T-helper 2 cell treated with Interferon-gamma antibody and Interleukin-4, amounts not matched to agents 5 μg/mL and 100 μg/mL, for 36 hours (primary cell): ENCODE results near the gene DIDO1.
"Not testable (repeated sequence)": the region's sequence is repeated elsewhere in the genome, so short reads cannot be mapped to it uniquely, and the experiment has no call there.

Source experiments
- DNase-seq: peaks from one replicate; pipeline ENCODE4 v3.0.0; 2021; ENCODE audit warnings: low spot score
- H3K27ac Mint-ChIP-seq: one replicate; pipeline ENCODE4 v1.8.0; 2021; ENCODE audit warnings: mild to moderate bottlenecking, mixed read lengths
- H3K27me3 Mint-ChIP-seq: one replicate; pipeline ENCODE4 v1.8.0; 2021; ENCODE audit warnings: low read depth, mixed read lengths
- H3K36me3 Mint-ChIP-seq: one replicate; pipeline ENCODE4 v1.8.0; 2021; ENCODE audit warnings: low read depth, mixed read lengths
- H3K4me1 Mint-ChIP-seq: one replicate; pipeline ENCODE4 v1.8.0; 2021; ENCODE audit warnings: low read depth, mixed read lengths
- H3K4me3 Mint-ChIP-seq: one replicate; pipeline ENCODE4 v1.8.0; 2022; ENCODE audit warnings: mild to moderate bottlenecking, moderate library complexity, mixed read lengths
- H3K9me3 Mint-ChIP-seq: one replicate; pipeline ENCODE4 v1.8.0; 2021; ENCODE audit warnings: mixed read lengths

Gene DIDO1

GRCh38 chr20:62876902-62877816 lies 49.1 kb downstream of the DIDO1 start:
- no peak for DNase-seq
- no peaks in the 10 kb centered on the region for H3K9me3 Mint-ChIP-seq
- peaks cover 17% of the 10 kb centered on the region for H3K4me1 Mint-ChIP-seq
- no peaks in the 10 kb centered on the region for H3K27me3 Mint-ChIP-seq
- no peak overlapping the region for H3K27ac Mint-ChIP-seq
- H3K36me3 Mint-ChIP-seq, result peaks cover 9% of the 10 kb centered on the region
- no peak overlapping the region for H3K4me3 Mint-ChIP-seq

DNA sequence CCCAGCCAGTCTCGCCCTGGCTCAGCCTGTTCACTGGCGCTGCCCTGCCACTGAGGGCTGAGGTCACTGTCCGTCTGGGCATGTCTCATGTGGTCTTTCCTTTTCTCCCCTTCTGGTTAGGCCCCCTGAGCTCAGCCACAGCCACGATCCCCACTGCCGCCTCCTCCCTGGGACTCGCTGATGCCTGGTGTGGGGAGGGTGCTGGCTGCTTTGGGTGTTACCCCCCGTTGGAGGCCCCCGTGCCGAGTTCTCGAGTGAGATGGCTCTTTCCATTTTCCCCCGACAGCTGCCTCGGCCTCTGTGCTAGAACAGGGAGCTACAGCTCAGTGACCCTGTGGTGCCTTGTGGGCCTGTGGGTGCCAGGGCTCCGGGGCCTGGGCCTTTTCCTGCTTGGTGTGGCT lies 49.8 kb downstream of the DIDO1 start:
- Mint-ChIP-seq H3K27me3 (no peaks in the 10 kb centered on the region), H3K4me1 (peaks cover 17% of the 10 kb centered on the region), H3K27ac (no peak overlapping the region), H3K9me3 (no peaks in the 10 kb centered on the region), H3K36me3 (peaks cover 2% of the 10 kb centered on the region), H3K4me3 (no peak overlapping the region)
- DNase-seq, result no peak

DNA sequence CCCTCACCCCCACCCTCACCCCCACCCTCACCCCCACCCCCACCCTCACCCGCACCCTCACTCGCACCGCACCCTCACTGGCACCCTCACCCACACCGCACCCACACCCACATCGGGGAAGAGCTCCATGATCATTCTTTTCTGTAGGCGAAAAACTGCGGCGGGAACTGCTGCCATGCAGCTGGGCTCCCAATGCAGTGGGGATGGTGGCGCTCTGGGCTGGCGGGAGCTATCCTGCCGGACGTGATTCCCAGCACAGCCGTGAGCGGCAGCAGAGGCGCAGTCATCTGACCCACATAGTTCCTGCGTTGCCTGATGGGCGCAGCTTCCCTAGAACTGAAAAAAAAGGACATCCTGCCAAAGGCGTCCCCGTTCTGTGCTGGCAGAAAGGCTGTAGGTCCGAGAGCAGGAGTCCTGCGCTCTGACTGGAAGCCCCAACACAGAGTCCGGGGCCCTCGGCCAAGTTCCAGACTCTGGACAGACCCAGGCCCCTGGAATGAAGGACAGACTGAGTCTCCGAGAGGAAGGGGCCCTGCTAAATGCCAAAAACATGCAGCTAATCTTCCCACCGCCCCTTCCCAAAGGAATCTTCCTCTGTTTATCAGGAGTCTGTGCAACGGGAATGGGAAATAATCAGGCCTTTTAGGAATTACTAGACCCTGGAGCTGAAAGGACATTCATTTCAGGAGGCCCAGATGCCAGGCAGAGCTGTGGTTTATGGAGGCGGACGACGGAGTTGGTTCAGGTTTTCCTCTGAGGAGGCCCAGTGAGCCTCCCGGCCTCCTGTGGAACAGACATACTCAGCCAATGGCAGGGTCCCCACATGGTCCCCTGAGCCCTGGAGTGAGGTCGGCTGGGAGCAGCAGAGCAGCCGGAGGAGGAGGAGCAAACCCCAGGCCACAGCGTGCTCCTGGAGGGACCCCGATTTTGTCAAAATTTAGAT lies 50.6 kb downstream of the DIDO1 start:
- DNase-seq, result no peak
- no peaks in the 10 kb centered on the region for H3K36me3 Mint-ChIP-seq
- H3K27ac Mint-ChIP-seq, result peak overlapping the region; percentile 52
- peaks cover 17% of the 10 kb centered on the region for H3K4me1 Mint-ChIP-seq
- no peaks in the 10 kb centered on the region for H3K9me3 Mint-ChIP-seq
- H3K4me3 Mint-ChIP-seq, result no peak overlapping the region
- no peaks in the 10 kb centered on the region for H3K27me3 Mint-ChIP-seq

DNA sequence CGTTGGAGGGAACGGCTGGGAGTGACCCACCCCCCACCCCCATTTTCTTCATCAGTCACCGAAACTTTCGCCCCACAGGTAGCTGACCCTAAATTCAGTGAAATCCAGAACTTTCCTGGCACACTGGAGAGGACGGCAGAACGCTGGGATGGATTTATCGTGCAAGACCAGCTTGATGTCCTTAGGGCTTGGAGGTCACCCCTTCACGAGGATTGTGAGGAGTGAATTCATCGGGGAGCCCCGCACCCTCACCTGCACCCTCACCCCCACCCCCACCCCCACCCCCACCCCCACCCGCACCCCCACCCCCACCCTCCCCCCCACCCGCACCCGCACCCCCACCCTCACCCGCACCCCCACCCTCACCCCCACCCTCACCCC lies 51.4 kb downstream of the DIDO1 start:
- no peak for DNase-seq
- Mint-ChIP-seq H3K27me3 (no peaks in the 10 kb centered on the region), H3K9me3 (no peaks in the 10 kb centered on the region), H3K4me1 (peaks cover 17% of the 10 kb centered on the region), H3K27ac (no peak overlapping the region), H3K4me3 (no peak overlapping the region), H3K36me3 (no peaks in the 10 kb centered on the region)

- peak; percentile 52 for DNase-seq
- H3K27ac Mint-ChIP-seq, H3K36me3 Mint-ChIP-seq, H3K27me3 Mint-ChIP-seq, H3K9me3 Mint-ChIP-seq: not testable (repeated sequence)
- Mint-ChIP-seq H3K4me3 (peak overlapping the region; percentile 18), H3K4me1 (peaks cover 17% of the 10 kb centered on the region)
These were observed 52.6 kb downstream of the DIDO1 start for GRCh38 chr20:62873681-62874031.

GRCh38 chr20:62873280-62873679 lies 53.0 kb downstream of the DIDO1 start:
- H3K9me3 Mint-ChIP-seq, result no peaks in the 10 kb centered on the region
- H3K4me3 Mint-ChIP-seq, result peak overlapping the region; percentile 18
- peaks cover 17% of the 10 kb centered on the region for H3K4me1 Mint-ChIP-seq
- no peak for DNase-seq
- peaks cover 5% of the 10 kb centered on the region for H3K27me3 Mint-ChIP-seq
- no peaks in the 10 kb centered on the region for H3K36me3 Mint-ChIP-seq
- H3K27ac Mint-ChIP-seq, result no peak overlapping the region

GRCh38 chr20:62872862-62873261 lies 53.4 kb downstream of the DIDO1 start:
- Mint-ChIP-seq H3K4me3 (no peak overlapping the region), H3K27ac (no peak overlapping the region), H3K27me3 (peaks cover 5% of the 10 kb centered on the region), H3K9me3 (no peaks in the 10 kb centered on the region), H3K36me3 (no peaks in the 10 kb centered on the region), H3K4me1 (peaks cover 17% of the 10 kb centered on the region)
- DNase-seq, result no peak

- H3K9me3 Mint-ChIP-seq, result no peaks in the 10 kb centered on the region
- no peak overlapping the region for H3K4me3 Mint-ChIP-seq
- peaks cover 7% of the 10 kb centered on the region for H3K27me3 Mint-ChIP-seq
- DNase-seq, result no peak
- H3K36me3 Mint-ChIP-seq, result no peaks in the 10 kb centered on the region
- peaks cover 17% of the 10 kb centered on the region for H3K4me1 Mint-ChIP-seq
- no peak overlapping the region for H3K27ac Mint-ChIP-seq
These were observed 54.0 kb downstream of the DIDO1 start for GRCh38 chr20:62872184-62872847.

DNA sequence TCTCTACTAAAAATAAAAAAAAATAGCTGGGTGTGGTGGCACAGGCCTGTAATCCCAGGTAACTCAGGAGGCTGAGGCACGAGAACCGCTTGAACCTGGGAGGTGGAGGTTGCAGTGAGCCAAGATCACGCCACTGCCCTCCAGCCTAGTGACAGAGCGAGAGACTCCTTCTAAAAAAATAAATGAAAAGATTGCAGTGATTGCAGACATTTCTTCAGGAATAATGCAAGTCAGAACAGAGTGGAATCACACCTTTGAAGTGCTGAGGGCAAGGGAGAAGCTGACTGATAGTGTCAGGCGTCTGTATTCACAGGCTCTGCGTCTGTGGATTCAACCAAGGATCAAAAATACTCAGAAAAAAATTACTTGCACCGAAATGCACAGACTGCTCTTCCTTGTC lies 62.1 kb downstream of the DIDO1 start:
- peaks cover 4% of the 10 kb centered on the region for H3K4me1 Mint-ChIP-seq
- H3K27ac Mint-ChIP-seq, result no peak overlapping the region
- peaks cover 6% of the 10 kb centered on the region for H3K36me3 Mint-ChIP-seq
- no peak for DNase-seq
- H3K9me3 Mint-ChIP-seq, result no peaks in the 10 kb centered on the region
- no peak overlapping the region for H3K4me3 Mint-ChIP-seq
- peaks cover 26% of the 10 kb centered on the region for H3K27me3 Mint-ChIP-seq

DNA sequence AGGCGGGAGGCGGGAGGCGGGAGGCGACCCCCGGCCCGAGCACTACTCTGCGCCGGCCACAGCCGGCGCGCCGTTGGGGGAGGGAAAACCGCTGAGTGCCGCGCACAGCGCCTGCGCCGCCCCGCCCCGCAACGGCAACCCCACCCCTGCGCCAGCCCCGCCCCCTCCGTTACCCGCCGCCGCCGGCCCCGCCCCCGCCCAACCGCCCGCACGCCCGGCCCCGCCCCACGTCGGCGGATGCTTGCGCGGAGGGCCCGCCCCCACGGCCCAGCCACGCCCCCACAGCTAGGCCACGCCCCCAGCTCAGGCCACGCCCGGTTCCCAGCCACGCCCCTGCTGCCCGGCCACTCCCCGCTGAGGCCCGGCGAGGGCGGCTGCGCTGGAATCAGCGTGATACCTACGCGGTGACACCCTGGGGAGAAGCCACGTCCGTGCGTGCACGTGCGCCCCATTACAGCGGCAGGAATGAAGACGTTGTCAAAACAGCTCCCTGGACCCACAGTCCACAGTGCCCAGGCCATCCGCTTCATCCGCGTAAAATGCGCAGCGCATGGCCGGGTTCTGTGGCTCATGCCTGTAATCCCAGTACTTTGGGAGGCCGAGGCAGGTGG lies 64.5 kb downstream of the DIDO1 start, which contains the start of gene TCFL5:
TCFL5 (minus strand) TSS at position 97 of the 611 bp plus-strand sequence. CDS start 152 bp downstream, outside the sequence.
- H3K36me3 Mint-ChIP-seq, result peaks cover 7% of the 10 kb centered on the region

GRCh38 chr20:62860924-62861691 lies 65.2 kb downstream of the DIDO1 start:
- peak; percentile 24 for DNase-seq
- Mint-ChIP-seq H3K27ac (no peak overlapping the region), H3K27me3 (peaks cover 22% of the 10 kb centered on the region), H3K4me1 (peaks cover 4% of the 10 kb centered on the region), H3K9me3 (no peaks in the 10 kb centered on the region), H3K4me3 (no peak overlapping the region), H3K36me3 (peaks cover 7% of the 10 kb centered on the region)

More for the DNA sequence above, 64.5 kb downstream of the DIDO1 start, which contains the start of gene TCFL5:
- H3K4me1 Mint-ChIP-seq, result peaks cover 4% of the 10 kb centered on the region
- H3K27ac Mint-ChIP-seq, result peak within 1 kb of the TSS; percentile 43
- peak within 1 kb of the TSS; percentile 69 for H3K4me3 Mint-ChIP-seq
- DNase-seq, result peak; percentile 92
- H3K9me3 Mint-ChIP-seq, result no peaks in the 10 kb centered on the region
- peaks cover 22% of the 10 kb centered on the region for H3K27me3 Mint-ChIP-seq

- no peak for DNase-seq
- Mint-ChIP-seq H3K27ac (no peak overlapping the region), H3K36me3 (peaks cover 7% of the 10 kb centered on the region), H3K9me3 (no peaks in the 10 kb centered on the region), H3K4me3 (peak overlapping the region; percentile 69), H3K4me1 (peaks cover 4% of the 10 kb centered on the region), H3K27me3 (peaks cover 19% of the 10 kb centered on the region)
These were observed 65.8 kb downstream of the DIDO1 start for GRCh38 chr20:62860391-62860923.
